GM21381 (cell line): ENCODE results near the gene WHRN.

ENCODE experiments used
- ATAC-seq: cut with Tn5 transposase; IDR thresholded peaks from one replicate; pipeline ENCODE4 v1.9.1; 2021; ENCODE audit warnings: mild to moderate bottlenecking, moderate library complexity; ENCODE audit not compliant: unreplicated experiment

Gene WHRN

GRCh38 chr9:114493521-114494184, 11.6 kb downstream of the WHRN start:
- no peak for ATAC-seq

- ATAC-seq: no peak
Observed at GRCh38 chr9:114492991-114493390, 12.3 kb downstream of the WHRN start.

GRCh38 chr9:114491430-114492003, 13.8 kb downstream of the WHRN start:
- no peak for ATAC-seq

- ATAC-seq: no peak
Observed at GRCh38 chr9:114489928-114490327, 15.3 kb downstream of the WHRN start.

- no peak for ATAC-seq
Observed at GRCh38 chr9:114488398-114489129, 16.7 kb downstream of the WHRN start.

GRCh38 chr9:114487607-114488300, 17.5 kb downstream of the WHRN start:
- peak; percentile 72 for ATAC-seq

GRCh38 chr9:114486205-114486963, 18.9 kb downstream of the WHRN start:
- ATAC-seq: no peak

GRCh38 chr9:114484854-114485443, 20.3 kb downstream of the WHRN start:
- ATAC-seq: peak; percentile 47

- ATAC-seq: peak; percentile 5
Observed at GRCh38 chr9:114484215-114484853, 20.9 kb downstream of the WHRN start.

GRCh38 chr9:114483499-114483898, 21.8 kb downstream of the WHRN start:
- ATAC-seq: no peak

- ATAC-seq: no peak
Observed at GRCh38 chr9:114482593-114482992, 22.7 kb downstream of the WHRN start.

- ATAC-seq: no peak
Observed at GRCh38 chr9:114481789-114482188, 23.5 kb downstream of the WHRN start.

- ATAC-seq: no peak
Observed at GRCh38 chr9:114480746-114481435, 24.4 kb downstream of the WHRN start.

GRCh38 chr9:114478871-114479270, 26.4 kb downstream of the WHRN start:
- no peak for ATAC-seq

GRCh38 chr9:114478459-114478858, 26.8 kb downstream of the WHRN start:
- ATAC-seq: no peak

- no peak for ATAC-seq
Observed at GRCh38 chr9:114477642-114478041, 27.6 kb downstream of the WHRN start.

GRCh38 chr9:114476891-114477469, 28.3 kb downstream of the WHRN start:
- ATAC-seq: no peak

- ATAC-seq: no peak
Observed at GRCh38 chr9:114475412-114476135, 29.7 kb downstream of the WHRN start.
